HG03039 (cell line): ENCODE measurements around the gene PRRG4.
"Not testable (repeated sequence)": the region's sequence is repeated elsewhere in the genome, so short reads cannot be mapped to it uniquely, and the experiment has no call there.

Source experiments
- ATAC-seq: cut with Tn5 transposase; IDR thresholded peaks from one replicate; pipeline ENCODE4 v1.9.1; 2021; ENCODE audit warnings: mild to moderate bottlenecking, moderate library complexity; ENCODE audit not compliant: unreplicated experiment

PRRG4 gene

DNA sequence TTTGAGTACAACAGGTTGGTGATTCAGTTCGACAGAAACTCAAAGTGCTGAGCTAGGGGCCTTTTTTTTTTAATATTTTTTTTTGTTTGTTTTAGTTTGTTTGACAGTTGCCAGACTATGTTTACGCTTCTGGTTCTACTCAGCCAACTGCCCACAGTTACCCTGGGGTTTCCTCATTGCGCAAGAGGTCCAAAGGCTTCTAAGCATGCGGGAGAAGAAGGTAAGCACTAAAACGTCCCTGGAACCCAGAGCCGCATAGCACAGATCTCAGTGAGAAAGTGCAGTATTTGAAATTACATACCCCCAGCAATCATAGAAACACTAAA, 649 bp downstream of the PRRG4 start:
- ATAC-seq = no peak

GRCh38 chr11:32830796-32831195, 1.1 kb downstream of the PRRG4 start:
- ATAC-seq = no peak

DNA sequence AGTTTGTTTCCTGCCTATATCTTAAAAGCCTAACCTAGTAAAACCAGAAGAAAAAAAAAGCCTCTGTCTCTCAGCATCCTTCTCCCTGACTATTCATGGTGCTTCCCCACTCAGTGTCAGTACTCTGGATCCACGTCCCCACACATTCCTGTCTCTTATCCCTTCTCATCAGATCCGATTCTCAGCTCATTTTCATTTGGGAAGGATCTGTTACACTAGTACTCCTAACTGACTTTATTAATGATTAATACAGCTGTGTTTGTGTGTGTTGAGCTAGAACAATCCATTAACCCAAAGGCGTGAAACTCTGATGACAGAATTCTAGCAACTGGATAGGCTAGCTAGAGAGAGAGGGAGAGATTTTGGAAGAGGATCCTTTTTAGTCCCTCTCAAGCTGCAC, 1.5 kb downstream of the PRRG4 start:
- no peak for ATAC-seq

DNA sequence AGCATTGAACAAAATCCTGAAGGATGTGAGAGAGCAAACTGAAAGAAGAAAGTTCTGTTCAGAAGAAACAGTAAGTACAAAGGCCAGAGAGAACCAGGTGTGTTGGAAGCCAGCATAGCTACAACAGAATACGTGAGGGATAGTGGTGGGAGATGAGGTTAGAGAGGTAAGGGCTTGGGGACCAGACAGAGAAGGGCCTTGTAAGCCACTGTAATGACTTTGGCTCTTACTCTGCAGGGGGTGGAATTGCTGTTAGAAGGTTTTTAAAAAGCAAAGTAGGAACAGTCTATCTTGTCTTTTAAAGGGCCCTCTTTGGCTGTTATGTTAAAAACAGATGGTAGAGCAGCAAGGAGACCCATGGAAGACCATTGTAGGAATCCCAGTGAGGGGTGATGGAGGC, 4.2 kb downstream of the PRRG4 start:
- no peak for ATAC-seq

- no peak for ATAC-seq
These were observed 7.2 kb downstream of the PRRG4 start for GRCh38 chr11:32836946-32837345.

GRCh38 chr11:32838505-32839274, 9.0 kb downstream of the PRRG4 start:
- no peak for ATAC-seq

- no peak for ATAC-seq
These were observed 9.6 kb downstream of the PRRG4 start for GRCh38 chr11:32839308-32839707.

DNA sequence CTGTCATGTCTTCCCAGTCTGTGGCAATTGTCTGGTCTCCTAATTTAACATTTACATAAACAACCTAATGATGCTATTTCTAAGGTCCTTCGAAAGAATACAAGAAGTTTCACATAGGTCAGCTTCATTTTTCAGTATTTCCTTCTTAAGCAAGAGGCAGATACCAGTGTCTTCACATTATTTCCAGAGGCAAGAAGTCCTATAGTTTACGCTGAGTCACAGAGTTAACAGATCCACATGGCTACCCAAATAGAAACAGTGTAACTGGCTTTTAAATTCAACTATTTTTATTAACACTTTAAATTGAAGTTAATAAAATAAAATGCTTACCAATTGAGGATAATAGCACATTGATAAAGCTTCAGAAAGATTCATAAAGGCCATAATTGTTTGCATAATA, 10.9 kb downstream of the PRRG4 start:
- no peak for ATAC-seq

DNA sequence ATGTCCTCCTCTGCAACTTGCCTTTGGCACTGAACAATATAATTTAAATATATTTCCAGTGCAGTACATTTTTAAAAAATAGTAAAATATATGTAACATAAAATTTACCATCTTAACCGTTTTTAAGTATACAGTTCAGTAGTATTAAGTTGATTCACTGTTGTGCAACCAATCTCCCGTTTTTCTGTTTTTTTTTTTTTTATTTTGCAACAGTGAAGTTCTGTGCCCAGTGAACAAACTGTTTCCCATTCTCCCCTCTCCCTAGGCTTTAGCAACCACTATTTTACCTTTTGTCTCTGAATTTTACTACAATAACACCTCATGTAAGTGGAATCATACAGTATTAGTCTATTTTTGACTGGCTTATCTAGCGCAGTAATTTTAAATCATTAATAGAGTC, 13.8 kb downstream of the PRRG4 start:
- no peak for ATAC-seq

- no peak for ATAC-seq
These were observed 17.8 kb downstream of the PRRG4 start for GRCh38 chr11:32847511-32847910.

GRCh38 chr11:32849761-32850160, 20.0 kb downstream of the PRRG4 start:
- ATAC-seq = no peak

DNA sequence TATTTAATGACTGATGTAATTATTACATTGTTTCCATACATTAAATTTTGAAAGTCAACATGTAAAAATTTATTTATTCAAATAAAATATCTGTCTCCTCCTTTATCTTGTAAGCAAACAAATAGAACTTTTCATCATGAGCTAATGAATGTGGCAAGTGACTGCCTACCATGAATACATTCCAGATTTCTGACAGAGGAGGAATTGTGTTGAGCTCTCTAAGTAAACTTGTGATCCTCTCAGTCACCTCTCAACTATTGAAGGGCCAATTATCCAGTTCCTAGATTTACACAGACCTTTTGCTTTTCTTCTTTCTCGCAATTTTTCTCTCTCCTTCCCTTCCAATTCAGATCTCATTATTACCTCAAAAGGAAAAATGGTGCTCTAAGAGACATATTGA, 21.5 kb downstream of the PRRG4 start:
- ATAC-seq = no peak

DNA sequence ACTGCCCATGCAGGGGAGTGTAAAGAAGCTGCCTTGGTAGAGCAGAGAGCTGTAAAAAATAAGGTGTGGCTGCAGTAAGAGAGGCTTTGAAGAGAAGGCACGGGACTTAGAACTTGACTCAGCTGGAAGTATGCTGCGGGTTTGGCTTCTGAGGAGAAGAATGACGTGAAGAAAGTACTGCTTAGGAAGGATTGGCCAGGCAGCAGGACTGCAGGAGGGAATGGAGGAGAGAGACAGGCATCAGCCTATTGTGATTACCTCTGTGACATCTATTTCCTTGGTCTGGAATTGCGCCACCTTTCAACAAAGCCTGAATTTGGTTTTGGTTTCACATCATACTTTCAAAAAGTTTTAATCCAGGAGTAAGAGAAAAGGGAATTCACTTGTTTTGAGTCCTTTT, 22.5 kb downstream of the PRRG4 start:
- ATAC-seq = no peak

GRCh38 chr11:32855601-32856000, 25.9 kb downstream of the PRRG4 start:
- ATAC-seq = no peak

DNA sequence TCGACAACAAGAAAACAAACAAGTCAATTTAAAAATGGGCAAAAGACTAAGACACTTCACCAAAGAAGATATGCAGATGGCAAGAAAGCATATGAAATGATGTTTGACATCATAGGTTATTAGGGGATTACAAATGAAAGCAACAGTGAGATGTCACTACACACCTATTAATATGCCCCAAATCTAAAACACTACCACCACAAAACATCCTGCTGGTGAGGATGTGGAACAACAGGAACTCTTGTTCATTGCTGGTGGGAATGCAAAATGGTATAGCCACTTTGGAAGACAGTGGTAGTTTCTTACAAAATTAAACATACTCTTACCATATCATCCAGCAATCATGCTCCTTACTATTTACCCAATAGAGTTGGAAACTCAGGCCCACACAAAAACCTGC, 29.0 kb downstream of the PRRG4 start:
- ATAC-seq = no peak

- no peak for ATAC-seq
These were observed 32.3 kb downstream of the PRRG4 start for GRCh38 chr11:32861850-32862577.

DNA sequence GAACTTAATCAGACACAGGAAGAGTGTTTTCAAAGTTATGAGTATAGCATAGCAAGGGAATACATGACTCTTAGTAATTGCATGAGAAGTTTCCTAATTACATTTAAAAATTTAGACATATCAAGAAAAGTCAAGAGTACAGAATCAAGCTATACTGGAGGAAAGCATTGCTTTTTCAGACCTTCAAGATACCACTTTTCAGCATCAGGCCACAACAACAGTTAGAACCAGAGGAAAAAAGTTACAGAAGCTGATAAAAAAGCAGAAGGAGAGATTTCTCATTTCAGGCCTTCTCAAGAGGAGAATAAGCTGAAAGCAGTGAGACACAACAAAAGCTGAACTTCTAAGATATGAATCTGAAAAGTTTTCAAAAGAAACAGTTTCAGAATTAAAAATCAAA, 34.8 kb downstream of the PRRG4 start:
- no peak for ATAC-seq

GRCh38 chr11:32868752-32869151, 39.0 kb downstream of the PRRG4 start:
- ATAC-seq = not testable (repeated sequence)

- ATAC-seq = no peak
These were observed 40.9 kb downstream of the PRRG4 start for GRCh38 chr11:32870676-32871075.

GRCh38 chr11:32874132-32874531, 44.4 kb downstream of the PRRG4 start:
- ATAC-seq = no peak

DNA sequence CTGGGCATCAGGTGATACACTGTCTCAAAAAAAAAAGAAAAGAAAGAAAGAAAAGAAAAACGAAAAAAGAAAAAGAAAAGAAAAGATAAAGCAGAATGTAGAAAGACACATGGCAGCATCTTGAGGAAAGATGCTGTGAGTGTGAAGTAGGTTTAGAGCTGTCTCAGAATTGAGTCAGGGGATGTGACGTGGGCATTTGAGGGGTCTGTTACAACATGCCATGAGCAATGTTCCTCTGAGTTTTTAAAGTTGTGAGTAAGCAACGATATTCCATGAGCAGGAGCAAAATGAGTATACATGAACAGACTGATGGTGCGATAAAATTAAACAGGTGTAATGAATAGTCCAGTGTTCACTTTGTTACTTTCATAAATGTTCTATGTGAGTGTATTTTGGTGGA, 51.6 kb downstream of the PRRG4 start:
- no peak for ATAC-seq

DNA sequence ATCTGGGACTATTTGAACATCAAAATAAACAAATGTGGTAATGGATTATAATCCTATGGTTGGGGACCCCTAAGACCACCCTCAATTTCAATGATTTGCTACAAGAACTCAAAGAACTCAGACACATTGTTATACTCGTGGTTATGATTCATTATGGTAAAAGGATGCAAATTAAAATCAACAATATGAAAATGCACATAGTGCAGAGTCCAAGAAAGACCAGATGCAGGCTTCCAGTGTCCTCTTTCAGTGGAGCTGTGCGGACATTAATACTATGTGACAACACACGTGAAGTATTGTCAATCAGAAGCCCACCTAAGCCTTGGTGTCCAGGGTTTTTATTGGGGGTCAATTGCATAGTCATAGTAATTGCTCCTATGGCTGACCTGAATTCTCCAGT, 53.7 kb downstream of the PRRG4 start:
- ATAC-seq = no peak

GRCh38 chr11:32884023-32884422, 54.3 kb downstream of the PRRG4 start:
- no peak for ATAC-seq
